ENCODE measurements around the gene CTIF.

CTIF gene

GRCh38 chr18:48751727-48752468 lies 213.1 kb downstream of the CTIF start:
- no peak for DNase-seq (ENCODE audit: low read depth in 2 of 2)

DNA sequence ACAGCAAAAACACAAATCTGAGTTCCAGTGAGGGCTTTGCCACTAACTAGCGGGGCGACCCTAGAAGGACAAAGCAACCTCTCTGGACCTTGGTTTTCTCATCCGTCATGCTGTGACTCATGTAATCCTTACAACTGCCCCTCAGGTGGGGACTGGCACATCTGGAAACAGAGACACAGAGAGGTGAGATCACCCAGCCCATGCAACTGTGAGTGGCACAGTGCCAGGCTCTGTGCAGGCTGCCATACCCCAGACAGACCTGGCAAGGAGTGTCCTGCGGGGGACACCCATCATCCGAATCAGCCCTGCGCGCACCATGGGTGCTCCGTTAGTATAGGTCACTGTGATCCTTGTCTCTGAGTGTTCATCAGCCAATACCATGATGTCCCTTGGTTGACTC lies 213.6 kb downstream of the CTIF start:
- DNase-seq (ENCODE audit: low read depth in 2 of 2): no peak

DNA sequence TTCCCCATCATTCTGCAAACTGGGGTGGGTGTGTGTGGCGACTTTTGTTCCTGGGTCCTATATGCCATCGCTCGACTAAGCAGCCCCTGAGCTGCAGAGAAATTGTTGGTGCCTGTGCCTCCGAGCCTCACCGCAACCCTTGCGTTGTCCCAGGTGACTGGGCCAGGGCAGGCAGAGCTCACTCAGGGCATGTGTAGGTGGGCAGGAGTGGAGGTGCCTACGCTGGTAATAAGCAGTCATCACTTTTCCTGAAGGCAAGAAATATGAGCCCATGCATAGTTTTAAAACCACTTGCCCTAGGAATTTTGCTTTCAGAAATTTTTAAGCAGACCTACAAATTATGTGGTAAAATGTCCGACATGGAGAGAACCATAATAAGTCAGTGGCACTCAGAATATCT lies 214.1 kb downstream of the CTIF start:
- no peak for DNase-seq (ENCODE audit: low read depth in 2 of 2)

GRCh38 chr18:48753691-48754090 lies 214.9 kb downstream of the CTIF start:
- no peak for DNase-seq (ENCODE audit: low read depth in 2 of 2)

GRCh38 chr18:48754559-48754958 lies 215.7 kb downstream of the CTIF start:
- DNase-seq (ENCODE audit: low read depth in 2 of 2): no peak

DNA sequence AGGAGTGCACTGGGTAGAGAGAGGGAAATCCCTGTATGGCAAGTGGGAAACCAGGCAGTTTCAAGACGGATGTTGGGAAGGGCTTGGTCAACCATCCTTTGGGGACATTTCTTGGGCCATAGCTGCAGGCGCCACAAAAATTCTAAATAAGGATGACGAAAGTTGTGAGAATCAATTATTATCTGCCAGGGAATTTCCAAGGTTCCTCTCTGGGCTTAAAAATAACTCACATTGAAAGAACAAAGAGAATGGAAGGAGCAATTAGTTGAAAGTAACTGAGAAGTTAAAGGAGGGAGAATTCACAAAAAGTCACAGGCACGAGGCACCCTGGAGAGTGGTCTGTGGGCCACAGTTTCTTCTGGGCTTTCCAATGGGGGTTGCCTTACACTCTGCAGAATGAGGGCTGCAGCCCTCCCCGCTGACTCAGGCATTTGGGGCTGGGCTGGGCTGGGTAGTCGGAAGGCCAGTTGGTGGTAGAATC lies 216.2 kb downstream of the CTIF start:
- no peak for DNase-seq (ENCODE audit: low read depth in 2 of 2)

GRCh38 chr18:48756511-48757226 lies 217.8 kb downstream of the CTIF start:
- no peak for DNase-seq (ENCODE audit: low read depth in 2 of 2)

DNA sequence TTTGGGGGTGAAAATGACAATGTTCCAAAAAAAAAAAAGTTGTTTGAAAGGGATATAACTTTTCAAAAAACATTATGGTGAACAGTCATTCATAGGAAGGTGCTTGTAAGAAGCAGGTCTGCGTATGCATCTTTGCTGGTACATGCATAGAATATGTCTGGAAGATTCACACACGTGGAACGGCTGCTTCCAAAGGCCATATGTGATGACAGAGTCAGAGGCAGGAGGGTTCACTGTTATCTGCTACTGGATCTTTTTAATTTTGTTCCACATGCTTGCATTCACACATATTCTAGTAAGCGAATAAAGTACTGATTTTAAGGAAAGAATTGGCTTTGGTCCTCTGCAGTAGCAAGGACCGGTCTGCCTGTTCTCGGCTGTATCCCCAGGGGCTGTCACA lies 218.5 kb downstream of the CTIF start:
- DNase-seq (ENCODE audit: low read depth in 2 of 2): no peak

- DNase-seq (ENCODE audit: low read depth in 2 of 2): no peak
Measured at GRCh38 chr18:48757906-48758305, 219.1 kb downstream of the CTIF start.

GRCh38 chr18:48761582-48761981 lies 222.8 kb downstream of the CTIF start:
- no peak for DNase-seq (ENCODE audit: low read depth in 2 of 2)

DNA sequence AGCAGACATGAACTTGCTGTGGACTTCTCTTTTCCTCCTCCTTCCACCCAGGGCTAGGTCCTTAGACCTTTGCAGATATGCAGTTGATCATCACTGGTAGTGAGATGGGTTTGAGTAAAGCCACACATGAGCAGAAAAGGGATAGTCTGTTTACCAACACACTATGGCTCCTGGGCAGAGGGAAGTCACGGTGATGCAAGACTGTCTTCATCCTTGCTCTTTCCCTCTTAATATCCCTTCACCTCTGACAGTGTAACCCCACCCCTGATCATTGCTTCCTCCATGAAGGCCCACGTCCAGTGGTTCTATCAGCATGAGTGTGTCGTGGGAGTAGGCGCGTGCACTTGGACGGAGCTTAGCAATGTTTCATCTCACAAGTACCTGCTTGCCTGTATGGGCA lies 223.2 kb downstream of the CTIF start:
- no peak for DNase-seq (ENCODE audit: low read depth in 2 of 2)

GRCh38 chr18:48762836-48763718 lies 224.2 kb downstream of the CTIF start:
- DNase-seq (ENCODE audit: low read depth in 2 of 2): no peak

DNA sequence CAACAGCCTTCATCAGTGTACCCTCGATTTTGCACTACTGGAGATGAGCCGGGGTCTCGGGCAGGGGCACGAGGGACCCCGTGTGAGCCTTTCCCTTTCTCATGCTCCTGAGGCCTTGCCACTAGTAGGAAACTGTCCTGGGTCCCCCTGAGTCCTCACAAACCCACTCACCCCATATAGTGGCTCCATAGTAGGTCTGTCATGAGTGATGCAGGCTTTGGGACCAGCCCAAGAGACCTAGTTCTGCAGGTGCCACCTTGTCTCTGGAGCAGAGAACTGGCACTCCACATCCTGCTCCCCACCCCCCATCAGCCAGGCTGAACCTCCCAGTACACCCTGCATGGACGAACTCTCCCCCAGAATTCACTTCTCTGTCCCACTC lies 224.9 kb downstream of the CTIF start:
- DNase-seq (ENCODE audit: low read depth in 2 of 2): no peak

- DNase-seq (ENCODE audit: low read depth in 2 of 2): no peak
Measured at GRCh38 chr18:48765053-48765452, 226.2 kb downstream of the CTIF start.

DNA sequence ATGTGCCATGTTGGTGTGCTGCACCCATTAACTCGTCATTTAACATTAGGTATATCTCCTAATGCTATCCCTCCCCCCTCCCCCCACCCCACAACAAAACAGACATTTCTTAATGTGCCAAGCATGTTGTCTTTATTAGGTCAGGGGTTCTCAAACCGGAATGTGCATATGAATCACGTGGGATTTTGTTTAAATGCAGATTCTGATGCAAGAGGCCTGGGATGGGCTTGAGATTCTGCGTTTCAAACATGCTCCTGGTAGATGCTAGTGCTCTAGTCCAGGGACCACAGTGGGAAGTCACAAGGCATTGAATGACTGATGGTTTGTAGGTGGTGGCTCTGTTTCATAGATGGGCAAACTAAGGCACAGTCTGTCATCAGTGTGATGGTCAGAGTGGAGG lies 227.2 kb downstream of the CTIF start:
- DNase-seq (ENCODE audit: low read depth in 2 of 2): no peak

DNA sequence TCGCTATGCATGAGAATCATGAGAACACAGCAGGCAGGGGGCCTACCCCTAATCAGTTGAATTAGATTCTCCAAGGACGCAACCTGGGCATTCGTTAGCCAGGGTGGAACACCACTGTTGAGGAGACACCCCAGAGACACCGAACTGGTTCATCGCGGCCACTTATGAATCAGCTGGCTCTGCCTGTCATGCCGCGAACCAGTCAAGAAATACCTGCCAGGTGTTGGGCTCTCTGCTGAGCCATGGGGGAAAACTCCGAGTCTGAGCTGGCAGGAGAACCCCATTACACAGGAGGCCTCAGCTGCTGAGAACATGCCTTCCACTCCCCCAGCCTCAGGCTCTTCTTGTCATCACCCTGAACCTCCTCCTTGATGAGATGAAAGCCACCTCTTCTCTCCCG lies 227.7 kb downstream of the CTIF start:
- no peak for DNase-seq (ENCODE audit: low read depth in 2 of 2)

DNA sequence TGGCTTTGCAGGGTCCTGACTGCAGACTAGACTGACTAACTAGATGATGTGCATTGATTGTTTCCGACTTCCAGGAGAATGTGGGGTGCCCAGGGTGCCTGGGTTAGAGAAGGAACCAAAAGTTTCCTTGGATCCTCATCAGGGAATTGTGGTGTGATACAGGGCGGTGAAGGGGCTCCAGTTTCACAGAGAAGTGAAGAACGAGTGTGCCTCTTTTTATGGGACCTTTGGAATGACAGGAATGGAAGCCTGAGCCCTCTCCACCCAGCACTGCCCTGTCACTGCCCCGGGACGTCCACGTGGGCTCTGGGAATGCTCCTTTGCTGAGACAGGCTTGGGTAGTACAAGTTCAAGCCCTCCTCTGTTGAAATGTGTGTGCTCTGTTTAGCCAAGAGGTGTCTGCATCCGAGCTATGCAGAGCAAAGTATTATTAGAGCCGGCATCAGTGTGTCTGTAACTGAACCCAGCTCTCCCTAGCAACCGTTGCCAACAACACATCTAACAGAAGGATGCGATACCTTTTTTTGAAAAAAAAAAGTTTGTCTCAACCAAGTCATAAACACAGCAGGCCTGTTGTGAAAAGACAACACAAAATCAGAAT lies 228.4 kb downstream of the CTIF start:
- DNase-seq (ENCODE audit: low read depth in 2 of 2): no peak

DNA sequence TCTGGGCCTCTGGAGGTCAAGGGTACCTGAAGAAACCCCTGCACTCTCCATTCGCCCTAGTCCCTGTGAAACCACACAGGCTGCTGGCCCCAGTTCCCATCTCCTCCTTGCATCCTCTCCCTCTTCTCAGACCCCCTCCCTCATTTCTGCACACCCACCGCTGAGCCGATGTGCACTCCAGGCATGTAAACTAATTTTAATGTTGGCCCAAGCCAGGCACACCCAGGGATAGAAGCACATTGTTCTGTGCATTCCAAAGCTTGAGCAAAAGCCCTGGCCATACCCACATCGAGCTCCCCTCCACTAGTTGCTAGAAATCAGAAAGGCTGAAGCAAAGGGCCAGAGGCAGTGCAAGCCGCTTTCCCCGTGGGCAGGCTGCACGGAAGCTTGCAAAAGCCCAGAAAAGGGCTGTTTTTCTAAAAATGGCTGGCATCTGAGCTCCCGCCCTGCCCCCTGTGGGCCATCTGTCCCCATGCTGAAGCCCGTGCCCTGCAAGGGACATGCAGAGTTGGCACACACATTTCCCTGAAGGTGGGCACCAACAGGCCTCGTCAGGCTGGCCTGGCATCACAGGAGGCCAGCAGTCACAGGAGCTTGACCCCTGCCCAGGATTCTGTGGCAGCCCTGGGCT lies 230.3 kb downstream of the CTIF start:
- no peak for DNase-seq (ENCODE audit: low read depth in 2 of 2)

DNA sequence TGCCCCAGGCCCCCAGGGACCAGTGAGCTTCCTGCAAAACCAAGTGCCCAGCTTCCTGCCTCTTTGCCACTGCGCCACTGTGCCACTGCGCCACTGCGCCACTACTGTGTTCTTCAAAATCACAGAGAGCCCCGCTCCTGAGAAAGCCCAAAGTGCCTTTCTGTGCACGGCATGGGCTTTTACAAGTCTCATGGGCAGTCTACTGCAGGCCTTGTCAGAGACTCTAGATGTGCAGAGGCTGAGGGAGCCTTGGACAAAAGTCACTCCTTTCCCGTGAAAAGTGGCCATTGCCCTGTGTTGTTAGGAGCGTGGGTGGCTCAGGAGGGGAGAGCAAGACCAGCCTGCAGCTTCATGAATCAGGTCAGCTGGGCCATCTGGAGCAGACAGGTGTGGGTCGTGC lies 231.4 kb downstream of the CTIF start:
- no peak for DNase-seq (ENCODE audit: low read depth in 2 of 2)

DNA sequence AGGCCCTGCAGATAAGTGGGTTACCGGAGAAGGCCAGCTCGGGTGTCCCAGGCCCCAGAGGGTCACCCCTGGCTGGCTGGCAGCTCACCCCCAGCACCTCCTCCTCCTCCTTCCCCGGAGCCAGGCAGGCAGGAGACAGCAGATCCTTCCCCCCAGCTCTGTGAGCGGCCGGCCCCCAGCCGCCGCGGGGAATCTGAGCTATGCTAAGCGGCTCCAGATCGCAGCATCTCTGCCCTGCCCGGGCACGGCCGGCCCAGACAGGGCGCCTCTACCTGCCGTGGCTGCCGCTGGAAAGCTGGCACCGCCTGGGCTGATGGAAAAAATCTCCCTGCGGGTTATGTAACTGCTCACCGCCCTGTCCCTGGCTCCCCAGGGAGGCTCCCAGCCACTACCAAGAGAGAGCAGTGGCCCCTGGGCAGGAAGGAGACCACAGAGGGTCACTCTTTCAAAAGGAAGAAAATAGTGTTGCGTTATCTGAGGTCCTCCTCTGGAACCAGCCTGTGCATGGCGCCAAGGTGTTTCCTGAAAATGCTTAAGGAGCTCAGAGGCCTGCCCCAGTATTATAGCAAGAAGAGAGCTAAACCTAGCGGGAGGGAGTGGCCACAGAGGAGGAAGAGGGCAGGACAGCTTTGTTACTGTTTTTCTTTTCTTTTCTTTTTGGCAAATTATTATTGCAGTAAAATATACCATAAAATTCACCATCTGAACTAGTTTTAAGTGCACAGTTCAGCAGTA lies 233.0 kb downstream of the CTIF start:
- DNase-seq (ENCODE audit: low read depth in 2 of 2): no peak

GRCh38 chr18:48772457-48772856 lies 233.6 kb downstream of the CTIF start:
- no peak for DNase-seq (ENCODE audit: low read depth in 2 of 2)
